HEK293T (cell line): ENCODE measurements around the gene TPX2.

Experiments used
- ARNT ChIP-seq: fragments of 450-650 bp; IDR thresholded peaks from 2 replicates; pipeline ENCODE4 v1.6.1; 2017; ENCODE audit warnings: mild to moderate bottlenecking
- BHLHE40 ChIP-seq: fragments of 450-650 bp; IDR thresholded peaks from 2 replicates; pipeline ENCODE4 v1.6.1; 2016; ENCODE audit warnings: mild to moderate bottlenecking, moderate library complexity, borderline replicate concordance
- CTBP1 ChIP-seq: fragments of 450-650 bp; IDR thresholded peaks from 2 replicates; pipeline ENCODE4 v1.6.1; 2016; ENCODE audit warnings: borderline replicate concordance
- ELF4 ChIP-seq: fragments of 450-650 bp; IDR thresholded peaks from 2 replicates; pipeline ENCODE4 v1.6.1; 2017; ENCODE audit warnings: antibody characterized with exemption
- FOXK2 ChIP-seq: fragments of 450-650 bp; IDR thresholded peaks from 2 replicates; pipeline ENCODE4 v1.6.1; 2016; ENCODE audit warnings: mild to moderate bottlenecking
- FOXM1 ChIP-seq: fragments of 450-650 bp; IDR thresholded peaks from 2 replicates; pipeline ENCODE4 v1.6.1; 2017; ENCODE audit warnings: mild to moderate bottlenecking, borderline replicate concordance
- HDGF ChIP-seq: fragments of 450-650 bp; IDR thresholded peaks from 2 replicates; pipeline ENCODE4 v1.6.1; 2017; ENCODE audit warnings: antibody characterized with exemption, borderline replicate concordance
- L3MBTL2 ChIP-seq: fragments of 450-650 bp; conservative IDR thresholded peaks from 2 replicates; pipeline ENCODE4 v1.6.1; 2016; ENCODE audit warnings: mild to moderate bottlenecking
- NFRKB ChIP-seq: fragments of 450-650 bp; IDR thresholded peaks from 2 replicates; pipeline ENCODE4 v1.6.1; 2016; ENCODE audit warnings: mild to moderate bottlenecking, moderate library complexity
- SP1 ChIP-seq: fragments of 450-650 bp; IDR thresholded peaks from 2 replicates; pipeline ENCODE4 v1.6.1; 2017
- SUZ12 ChIP-seq: fragments of 450-650 bp; IDR thresholded peaks from 2 replicates; pipeline ENCODE4 v1.6.1; 2016; ENCODE audit warnings: mild to moderate bottlenecking
- ZNF384 ChIP-seq: fragments of 450-650 bp; IDR thresholded peaks from 2 replicates; pipeline ENCODE4 v1.6.1; 2016

GRCh38 chr20:31785089-31785488, 46.0 kb downstream of the TPX2 start:
- no peak for TF ChIP-seq FOXK2
- no peak for TF ChIP-seq ELF4
- no peak for TF ChIP-seq FOXM1
- no peak for TF ChIP-seq SP1
- TF ChIP-seq SUZ12: no peak
- TF ChIP-seq NFRKB: no peak
- TF ChIP-seq ZNF384: no peak
- no peak for TF ChIP-seq CTBP1
- no peak for TF ChIP-seq HDGF
- TF ChIP-seq BHLHE40: no peak
- no peak for TF ChIP-seq L3MBTL2
- no peak for TF ChIP-seq ARNT
